GM12873 (cell line): ENCODE data around the gene PTPRJ.

Experiments used
- CTCF ChIP-seq: IDR thresholded peaks from 2 replicates; pipeline ENCODE4 v1.5.1; 2012; ENCODE audit warnings: low read depth, mild to moderate bottlenecking, moderate library complexity, low read length, control low read depth; ENCODE audit not compliant: insufficient read depth; ENCODE audit errors: missing control alignments

PTPRJ gene

GRCh38 chr11:48018528-48019216 is 38.3 kb downstream of the PTPRJ start:
- no peak for TF ChIP-seq CTCF

DNA sequence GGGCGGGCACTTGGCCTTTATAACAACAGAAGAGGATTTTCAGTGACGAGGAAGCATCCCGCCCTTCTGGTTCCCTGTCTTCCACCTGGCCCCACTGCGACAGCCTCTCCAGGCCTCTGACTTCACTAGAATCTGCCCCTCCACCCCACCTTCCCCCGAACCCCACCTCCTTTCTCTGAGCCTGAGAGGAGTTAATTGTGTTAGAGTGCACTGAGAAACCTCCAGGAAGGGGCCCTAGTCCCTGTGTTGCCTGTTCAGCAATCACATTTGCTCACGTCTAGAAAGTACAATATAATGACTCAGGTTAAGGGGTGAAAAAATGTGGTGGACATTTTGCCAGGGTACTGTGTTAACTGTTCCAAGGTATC is 38.8 kb downstream of the PTPRJ start:
- TF ChIP-seq CTCF: no peak

DNA sequence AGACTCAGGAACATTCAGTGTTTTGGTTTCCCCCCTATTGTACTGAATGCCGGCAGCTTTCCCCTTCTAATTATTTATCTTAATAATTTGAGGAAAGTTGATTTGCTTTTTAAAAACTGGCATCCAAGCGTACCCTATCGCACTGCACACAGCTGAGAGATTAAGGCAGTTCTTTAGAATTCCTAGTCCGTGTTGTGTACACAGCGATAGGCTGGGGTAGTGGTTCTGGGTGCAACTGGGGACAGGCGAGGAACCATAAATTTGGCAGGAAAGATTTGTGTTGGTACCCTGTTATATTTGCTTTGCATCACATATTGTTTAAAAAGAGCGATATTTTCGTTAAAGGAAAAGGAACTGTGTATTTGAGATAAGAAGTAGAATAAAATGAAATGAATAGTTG is 39.2 kb downstream of the PTPRJ start:
- TF ChIP-seq CTCF: no peak

GRCh38 chr11:48020092-48020755 is 39.9 kb downstream of the PTPRJ start:
- TF ChIP-seq CTCF: peak; percentile 27

GRCh38 chr11:48022445-48022844 is 42.1 kb downstream of the PTPRJ start:
- no peak for TF ChIP-seq CTCF

GRCh38 chr11:48024635-48025071 is 44.3 kb downstream of the PTPRJ start:
- no peak for TF ChIP-seq CTCF

GRCh38 chr11:48025293-48025983 is 45.1 kb downstream of the PTPRJ start:
- TF ChIP-seq CTCF: no peak
